ENCODE data around the gene AMDHD1. TPM values are rescaled to one million over a fixed set of nuclear protein-coding genes. Genes with fewer than 3 reads are reported as not detected.

Gene AMDHD1
- total and polyA plus RNA-seq, 7 experiments from 2014 or later, result 0.32 to 2.4 (median 0.77) TPM

DNA sequence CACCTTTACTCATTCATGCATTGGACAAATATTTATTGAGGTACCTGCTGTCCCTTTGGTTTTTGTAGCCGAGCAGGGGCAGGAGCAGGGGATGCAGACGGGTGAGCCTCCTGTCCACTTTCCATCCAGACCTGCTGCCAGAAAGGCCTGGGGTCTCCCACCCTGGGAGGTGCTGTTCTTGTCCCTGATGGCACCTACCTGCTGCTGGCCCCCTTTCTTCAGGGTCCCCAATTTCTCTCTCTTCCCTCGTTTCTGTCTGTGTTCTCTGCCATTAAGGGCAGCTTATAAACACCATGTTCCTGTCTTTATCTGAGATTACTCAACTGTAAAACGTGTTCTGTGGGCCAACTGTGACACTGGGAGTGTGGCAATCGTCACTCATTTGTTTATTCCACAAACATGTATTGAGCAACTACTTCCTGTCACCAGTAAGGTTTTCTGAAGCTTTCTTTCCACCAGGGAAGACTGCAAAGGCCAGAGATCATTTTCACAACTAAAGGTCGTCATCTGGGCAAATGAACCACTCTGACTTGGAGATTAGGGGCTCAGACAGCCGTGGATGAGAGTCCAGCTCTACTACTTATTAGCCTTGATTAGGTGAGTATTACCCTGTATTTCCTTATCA is 53.0 kb downstream of the AMDHD1 start, which contains the start of gene HAL:
Gene HAL (minus strand): TSS at position 311 of the 625 bp plus-strand sequence. CDS start 434 bp downstream, outside the sequence.
- DNase-seq (no peak), ATAC-seq (peak; percentile 50)
- peaks cover 0 to 4% (median 0%) of the 10 kb centered on the region in 3 experiments for H3K36me3 ChIP-seq (ENCODE audit: control insufficient read depth in 2 of 3, insufficient read depth in 3 of 3, low read length in 3 of 3)
- H3K4me3 ChIP-seq (ENCODE audit: low read length), result no peak within 1 kb of the TSS
- H3K27ac ChIP-seq (ENCODE audit: low read depth, low read length), result no peak within 1 kb of the TSS
- H3K9me3 ChIP-seq (ENCODE audit: control insufficient read depth in 2 of 3, low read length in 3 of 3), result no peaks in the 10 kb centered on the region
- Mint-ChIP-seq H3K36me3 (peaks cover 3 to 12% (median 8%) of the 10 kb centered on the region in 5 donors), H3K4me3 (no peak within 1 kb of the TSS), H3K27ac (peak within 1 kb of the TSS in 2 of 9 donors; percentile 20 to 26), H3K27me3 (peaks cover 0 to 5% (median 0%) of the 10 kb centered on the region in 5 donors), H3K9me3 (no peaks in the 10 kb centered on the region), H3K4me1 (peaks cover 0 to 13% (median 3%) of the 10 kb centered on the region in 7 donors)
- CTCF ChIA-PET, result interaction anchor here (6.2 kb wide), 1 partner anchor 78 kb away, joined by 85 read pairs; no protein-coding TSS in a partner anchor
- POLR2A ChIA-PET, result no interaction called here
- intact Hi-C loops (cut with micrococcal nuclease), result loop anchor here in 1 of 2 donors (5.0 kb wide), 1 partner anchor 139 kb away; the partner anchor contains the start of gene SNRPF
- no peaks in the 10 kb centered on the region for H3K27me3 ChIP-seq (ENCODE audit: control insufficient read depth in 2 of 2, insufficient read depth in 2 of 2, low read length in 2 of 2)
- no peaks in the 10 kb centered on the region for H3K4me1 ChIP-seq (ENCODE audit: control insufficient read depth in 2 of 2, insufficient read depth in 2 of 2, low read length in 2 of 2)

DNA sequence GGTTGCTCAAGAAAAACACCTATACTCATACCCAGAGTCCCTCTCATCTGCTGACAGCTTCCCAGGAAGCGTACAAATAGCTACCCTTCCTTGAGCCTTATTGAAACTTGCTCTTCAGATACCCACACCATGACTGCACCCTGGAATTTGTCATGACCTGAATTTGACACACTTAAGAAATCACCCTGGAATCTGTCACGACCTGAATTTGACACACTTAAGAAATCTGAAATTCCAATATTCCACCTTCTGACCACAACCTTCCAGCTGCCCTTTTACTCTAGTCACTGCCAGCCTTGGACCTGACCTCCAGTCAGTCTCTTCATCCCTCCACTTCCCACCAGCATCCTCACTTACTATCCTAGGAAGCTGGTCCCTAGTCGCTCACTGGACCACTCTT is 54.1 kb downstream of the AMDHD1 start:
- intact Hi-C loops (cut with micrococcal nuclease), result loop anchor here in 1 of 2 donors (5.0 kb wide), 1 partner anchor 140 kb away; the partner anchor contains the start of gene SNRPF
- Mint-ChIP-seq H3K36me3 (peaks cover 4 to 12% (median 8%) of the 10 kb centered on the region in 5 donors), H3K4me1 (peaks cover 0 to 13% (median 3%) of the 10 kb centered on the region in 7 donors), H3K27me3 (peaks cover 0 to 3% (median 0%) of the 10 kb centered on the region in 5 donors), H3K4me3 (no peak overlapping the region), H3K9me3 (no peaks in the 10 kb centered on the region), H3K27ac (peak overlapping the region in 1 of 9 donors; percentile 24)
- Histone ChIP-seq H3K9me3 (ENCODE audit: control insufficient read depth in 2 of 3, low read length in 3 of 3) (no peaks in the 10 kb centered on the region), H3K36me3 (ENCODE audit: control insufficient read depth in 2 of 3, insufficient read depth in 3 of 3, low read length in 3 of 3) (peaks cover 0 to 8% (median 0%) of the 10 kb centered on the region in 3 experiments), H3K4me3 (ENCODE audit: low read length) (no peak overlapping the region), H3K4me1 (ENCODE audit: control insufficient read depth in 2 of 2, insufficient read depth in 2 of 2, low read length in 2 of 2) (no peaks in the 10 kb centered on the region), H3K27me3 (ENCODE audit: control insufficient read depth in 2 of 2, insufficient read depth in 2 of 2, low read length in 2 of 2) (no peaks in the 10 kb centered on the region), H3K27ac (ENCODE audit: low read depth, low read length) (no peak overlapping the region)
- DNase-seq (no peak), ATAC-seq (no peak)
- CTCF ChIA-PET, result interaction anchor here (0.5 to 6.2 kb wide), 3 partner anchors 10 to 79 kb away, joined by 3 to 85 read pairs (median 3); no protein-coding TSS in a partner anchor
- POLR2A ChIA-PET, result no interaction called here

DNA sequence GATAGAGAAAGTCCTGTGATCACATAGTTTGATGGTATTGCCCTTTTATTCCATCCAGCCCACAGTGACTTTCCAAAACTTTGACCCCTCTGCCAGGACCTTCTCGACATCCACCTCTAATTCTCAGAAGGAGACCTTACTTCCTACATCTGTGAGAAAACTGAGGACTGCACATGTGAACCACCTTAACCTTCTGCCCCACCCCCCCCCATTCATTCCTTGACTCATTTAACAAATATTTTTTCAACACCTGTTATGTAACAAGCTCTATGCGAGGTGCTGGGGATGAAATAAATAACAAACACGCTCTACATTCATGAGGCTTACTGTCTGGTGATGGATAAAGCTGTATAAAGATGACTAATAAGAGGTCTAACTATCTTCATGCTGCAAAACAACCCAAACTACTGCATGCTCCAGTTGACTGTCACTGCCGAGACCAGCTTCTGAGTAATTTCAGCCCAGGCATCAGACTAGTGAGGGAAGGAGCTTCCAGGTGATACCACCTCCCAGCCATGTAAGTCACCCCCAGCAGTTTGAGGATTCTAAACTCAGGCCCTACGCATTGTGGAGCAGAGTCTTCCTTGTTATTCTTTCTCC is 54.9 kb downstream of the AMDHD1 start:
- Mint-ChIP-seq H3K36me3 (peaks cover 4 to 18% (median 8%) of the 10 kb centered on the region in 5 donors), H3K27ac (no peak overlapping the region), H3K9me3 (no peaks in the 10 kb centered on the region), H3K27me3 (peaks cover 0 to 2% (median 0%) of the 10 kb centered on the region in 5 donors), H3K4me1 (peaks cover 0 to 13% (median 3%) of the 10 kb centered on the region in 7 donors), H3K4me3 (no peak overlapping the region)
- no peaks in the 10 kb centered on the region for H3K27me3 ChIP-seq (ENCODE audit: control insufficient read depth in 2 of 2, insufficient read depth in 2 of 2, low read length in 2 of 2)
- DNase-seq, result no peak
- H3K4me1 ChIP-seq (ENCODE audit: control insufficient read depth in 2 of 2, insufficient read depth in 2 of 2, low read length in 2 of 2), result no peaks in the 10 kb centered on the region
- H3K27ac ChIP-seq (ENCODE audit: low read depth, low read length), result no peak overlapping the region
- H3K36me3 ChIP-seq (ENCODE audit: control insufficient read depth in 2 of 3, insufficient read depth in 3 of 3, low read length in 3 of 3), result peaks cover 0 to 11% (median 0%) of the 10 kb centered on the region in 3 experiments
- no peak overlapping the region for H3K4me3 ChIP-seq (ENCODE audit: low read length)
- ChIA-PET POLR2A (no interaction called here), CTCF (interaction anchor here (0.7 to 6.2 kb wide), 10 partner anchors 9 to 519 kb away, joined by 3 to 85 read pairs (median 4); no protein-coding TSS in a partner anchor)
- H3K9me3 ChIP-seq (ENCODE audit: control insufficient read depth in 2 of 3, low read length in 3 of 3), result no peaks in the 10 kb centered on the region
- ATAC-seq, result no peak
- intact Hi-C loops (cut with micrococcal nuclease), result loop anchor here (1.0 to 5.0 kb wide), 6 partner anchors 55 to 881 kb away; partner anchors contain the start of genes SNRPF (in 2 of the 2), AMDHD1 (in 1 of the 2) and CCDC38 (in 1 of the 2)

DNA sequence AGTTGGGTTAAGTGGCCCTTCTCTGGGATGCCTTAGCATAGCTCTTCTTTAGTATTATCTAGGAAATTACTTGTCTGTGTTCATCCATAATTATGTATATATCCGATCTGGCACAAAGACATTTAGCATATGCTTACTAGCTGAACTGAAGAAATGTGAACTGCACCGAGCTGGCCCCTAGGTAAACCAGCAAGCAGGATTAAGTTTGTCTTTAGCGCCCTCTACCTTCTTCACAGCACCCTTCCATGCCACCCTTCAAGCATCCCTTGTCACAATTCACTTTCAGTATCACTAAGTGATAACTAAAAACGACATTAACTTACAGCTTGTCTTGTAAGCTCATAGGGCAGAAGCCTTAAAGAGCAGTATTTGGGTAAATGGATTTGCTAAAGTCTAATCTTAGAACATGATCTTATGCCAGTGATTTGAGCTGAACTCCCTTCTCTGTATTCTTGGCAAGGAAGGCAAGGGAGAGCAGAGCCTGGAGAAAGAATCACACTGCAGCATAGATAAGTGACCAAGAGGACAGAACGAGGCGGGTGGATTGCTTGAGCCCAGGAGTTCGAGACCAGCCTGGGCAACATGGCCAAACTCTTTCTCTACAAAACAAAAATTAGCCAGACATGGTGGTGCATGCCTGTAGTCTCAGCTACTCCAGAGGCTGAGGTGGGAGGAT is 55.6 kb downstream of the AMDHD1 start:
- ATAC-seq (peak; percentile 96), DNase-seq (peak in 7 of 9 donors; percentile 44 to 69 (median 58))
- ChIA-PET POLR2A (interaction anchor here (0.5 kb wide), 1 partner anchor 176 kb away, joined by 4 read pairs; no protein-coding TSS in a partner anchor), CTCF (interaction anchor here (0.7 to 6.2 kb wide), 12 partner anchors 8 to 518 kb away, joined by 3 to 85 read pairs (median 4); no protein-coding TSS in a partner anchor)
- Mint-ChIP-seq H3K36me3 (peaks cover 4 to 16% (median 8%) of the 10 kb centered on the region in 5 donors), H3K27me3 (no peaks in the 10 kb centered on the region), H3K9me3 (no peaks in the 10 kb centered on the region), H3K27ac (peak overlapping the region in 5 of 9 donors; percentile 2 to 68 (median 16)), H3K4me3 (peak overlapping the region in 1 of 10 donors; percentile 11), H3K4me1 (peaks cover 0 to 13% (median 3%) of the 10 kb centered on the region in 7 donors)
- no peaks in the 10 kb centered on the region for H3K4me1 ChIP-seq (ENCODE audit: control insufficient read depth in 2 of 2, insufficient read depth in 2 of 2, low read length in 2 of 2)
- intact Hi-C loops (cut with micrococcal nuclease), result loop anchor here (1.0 to 5.0 kb wide), 6 partner anchors 56 to 881 kb away; partner anchors contain the start of genes SNRPF (in 2 of the 2), AMDHD1 (in 1 of the 2) and CCDC38 (in 1 of the 2)
- no peak overlapping the region for H3K4me3 ChIP-seq (ENCODE audit: low read length)
- H3K9me3 ChIP-seq (ENCODE audit: control insufficient read depth in 2 of 3, low read length in 3 of 3), result no peaks in the 10 kb centered on the region
- H3K36me3 ChIP-seq (ENCODE audit: control insufficient read depth in 2 of 3, insufficient read depth in 3 of 3, low read length in 3 of 3), result peaks cover 0 to 15% (median 0%) of the 10 kb centered on the region in 3 experiments
- H3K27ac ChIP-seq (ENCODE audit: low read depth, low read length), result no peak overlapping the region
- H3K27me3 ChIP-seq (ENCODE audit: control insufficient read depth in 2 of 2, insufficient read depth in 2 of 2, low read length in 2 of 2), result no peaks in the 10 kb centered on the region

DNA sequence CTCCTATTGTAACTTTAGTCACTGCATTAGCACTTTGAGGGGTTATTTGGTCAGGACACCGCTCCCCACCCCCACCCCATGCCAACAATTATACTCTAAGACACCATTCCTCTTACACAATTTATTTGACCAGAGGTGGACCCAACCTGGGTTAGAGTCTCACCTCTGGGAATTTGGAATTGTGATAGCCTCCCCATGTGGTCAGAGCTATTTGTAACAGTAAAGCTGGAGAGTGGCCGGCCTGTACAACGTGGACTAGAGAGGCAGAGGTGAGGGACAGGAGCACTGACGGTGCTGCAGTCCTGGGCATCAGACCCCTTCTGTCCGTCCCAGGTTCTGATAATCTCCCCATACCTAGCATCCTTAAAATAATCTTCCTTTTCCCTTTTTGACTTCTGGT is 56.4 kb downstream of the AMDHD1 start:
- H3K27me3 ChIP-seq (ENCODE audit: control insufficient read depth in 2 of 2, insufficient read depth in 2 of 2, low read length in 2 of 2), result no peaks in the 10 kb centered on the region
- no peak for ATAC-seq
- no peaks in the 10 kb centered on the region for H3K9me3 ChIP-seq (ENCODE audit: control insufficient read depth in 2 of 3, low read length in 3 of 3)
- intact Hi-C loops (cut with micrococcal nuclease), result loop anchor here (2.0 to 5.0 kb wide), 4 partner anchors 57 to 179 kb away; partner anchors contain the start of genes SNRPF (in 2 of the 2), AMDHD1 (in 1 of the 2) and CCDC38 (in 1 of the 2)
- no peaks in the 10 kb centered on the region for H3K4me1 ChIP-seq (ENCODE audit: control insufficient read depth in 2 of 2, insufficient read depth in 2 of 2, low read length in 2 of 2)
- Mint-ChIP-seq H3K36me3 (peaks cover 5 to 20% (median 8%) of the 10 kb centered on the region in 5 donors), H3K27ac (no peak overlapping the region), H3K27me3 (no peaks in the 10 kb centered on the region), H3K4me3 (no peak overlapping the region), H3K9me3 (no peaks in the 10 kb centered on the region), H3K4me1 (peaks cover 0 to 13% (median 3%) of the 10 kb centered on the region in 7 donors)
- H3K27ac ChIP-seq (ENCODE audit: low read depth, low read length), result no peak overlapping the region
- DNase-seq, result no peak
- ChIA-PET POLR2A (no interaction called here), CTCF (interaction anchor here (0.8 to 6.2 kb wide), 5 partner anchors 10 to 120 kb away, joined by 3 to 85 read pairs (median 6); no protein-coding TSS in a partner anchor)
- no peak overlapping the region for H3K4me3 ChIP-seq (ENCODE audit: low read length)
- peaks cover 0 to 18% (median 0%) of the 10 kb centered on the region in 3 experiments for H3K36me3 ChIP-seq (ENCODE audit: control insufficient read depth in 2 of 3, insufficient read depth in 3 of 3, low read length in 3 of 3)

DNA sequence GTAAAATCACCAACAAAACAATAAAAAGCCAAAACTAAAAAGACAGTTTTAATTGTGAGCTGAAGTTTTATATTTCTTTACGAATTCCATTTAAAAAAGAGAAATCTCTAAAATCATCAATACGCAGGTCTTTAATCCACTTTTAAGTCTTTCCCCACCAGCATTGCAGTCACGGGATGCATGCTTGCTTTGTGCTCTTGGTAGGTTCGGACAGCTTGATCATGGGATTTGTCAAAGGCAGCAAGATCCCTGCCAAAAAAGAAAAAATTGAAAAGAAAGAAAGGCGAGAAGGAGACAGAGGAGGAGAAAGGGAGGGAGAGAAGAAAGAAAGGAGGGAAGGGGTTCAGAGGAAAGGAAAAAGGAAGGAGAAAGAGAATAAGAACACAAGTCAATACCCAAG is 57.7 kb downstream of the AMDHD1 start:
- Histone ChIP-seq H3K27ac (ENCODE audit: low read depth, low read length) (no peak overlapping the region), H3K36me3 (ENCODE audit: control insufficient read depth in 2 of 3, insufficient read depth in 3 of 3, low read length in 3 of 3) (peaks cover 0 to 32% (median 0%) of the 10 kb centered on the region in 3 experiments), H3K9me3 (ENCODE audit: control insufficient read depth in 2 of 3, low read length in 3 of 3) (no peaks in the 10 kb centered on the region), H3K4me1 (ENCODE audit: control insufficient read depth in 2 of 2, insufficient read depth in 2 of 2, low read length in 2 of 2) (no peaks in the 10 kb centered on the region), H3K27me3 (ENCODE audit: control insufficient read depth in 2 of 2, insufficient read depth in 2 of 2, low read length in 2 of 2) (no peaks in the 10 kb centered on the region), H3K4me3 (ENCODE audit: low read length) (no peak overlapping the region)
- H3K36me3 Mint-ChIP-seq, result peaks cover 13 to 31% (median 18%) of the 10 kb centered on the region in 5 donors
- ATAC-seq (no peak), DNase-seq (no peak)
- no peaks in the 10 kb centered on the region for H3K27me3 Mint-ChIP-seq
- intact Hi-C loops (cut with micrococcal nuclease), result no loop called here
- ChIA-PET POLR2A (no interaction called here), CTCF (interaction anchor here (6.2 kb wide), 1 partner anchor 82 kb away, joined by 85 read pairs; no protein-coding TSS in a partner anchor)
- no peaks in the 10 kb centered on the region for H3K9me3 Mint-ChIP-seq
- peaks cover 0 to 13% (median 3%) of the 10 kb centered on the region in 7 donors for H3K4me1 Mint-ChIP-seq
- no peak overlapping the region for H3K27ac Mint-ChIP-seq
- no peak overlapping the region for H3K4me3 Mint-ChIP-seq
